Pancreas (tissue), 10 donors: Measurements from ENCODE around the gene SLC38A7. TPM values are rescaled to one million over a fixed set of nuclear protein-coding genes. Genes with fewer than 3 reads are reported as not detected.

Experiments used
- ATAC-seq, 4 donors: fragments of 200-7000 bp; cut with Tn5 transposase; one replicate each; pipeline versions ENCODE4 v1.8.0 to v1.9.1; 2020; ENCODE audit warnings: mild to moderate bottlenecking in 4 of 4, moderate library complexity in 4 of 4
- DNase-seq, 6 donors: peaks; one replicate each; pipeline ENCODE4 v3.0.0-alpha.2; 2020
- FAIRE-seq: peaks from 2 replicates; lab custom pipeline; 2012; peaks lifted over from hg19 to GRCh38; lab: Jason Lieb, UNC
- H3K27ac ChIP-seq, 4 donors: fragments of 200-600 bp; sonication (generic); 1 replicate in 3 of 4; 2 replicates in 1 of 4; pipeline versions ENCODE4 v1.5.0 to v1.8.0; 2020
- H3K27me3 ChIP-seq, 4 donors: fragments of 200-600 bp; one replicate each; pipeline ENCODE4 v1.8.0; 2021
- H3K36me3 ChIP-seq, 3 donors: fragments of 200-600 bp; sonication (generic) in 1 of 3; one replicate each; pipeline versions ENCODE4 v1.5.0 to v1.8.0; 2020 to 2021
- H3K4me1 ChIP-seq, 3 donors: fragments of 200-600 bp; one replicate each; pipeline ENCODE4 v1.8.0; 2021
- H3K4me3 ChIP-seq, 4 donors: fragments of 200-600 bp; sonication (generic) in 2 of 4; one replicate each; pipeline versions ENCODE4 v1.5.0 to v1.8.0; 2020 to 2021
- H3K9me3 ChIP-seq, 4 donors: fragments of 200-600 bp; one replicate each; pipeline ENCODE4 v1.8.0; 2021
- whole genome bisulfite sequencing, 2 donors: extraction: QIAGEN DNeasy Blood & Tissue Kit; methylation state at CpG; one replicate each; pipeline ENCODE4 v1.1.7; 2013; 5-methylcytosine and 5-hydroxymethylcytosine counted together
- intact Hi-C, 3 donors: fragments of 100-400 bp; cut with DNase I; formaldehyde crosslinking; loops; one replicate each; pipeline versions ENCODE4 v1.11.1 to v1.14.2; 2022
- polyA plus RNA-seq, 2 donors: library from polyadenylated mRNA; stranded (reverse); fragments of 200-250 nt; gene quantifications; one replicate each; pipeline ENCODE4 v1.2.3, GENCODE V29; 2013
- total RNA-seq, 6 donors: library from RNA; stranded (reverse); fragmentation: NEBNext Ultra II Directional in 4 of 6; extraction: Animal tissue kit (Norgen Biotek cat#: 25700) in 4 of 6; gene quantifications; one replicate each; pipeline versions ENCODE4 v1.2.1 to v1.2.4, GENCODE V29; 2021 to 2023
- TF ChIP-seq, protein P1 (sequence below), 4 donors: fragments of 200-600 bp; sonication (generic) in 3 of 4; IDR thresholded peaks; one replicate each; pipeline versions ENCODE4 v1.5.0 to v1.8.0; 2021; ENCODE audit warnings: antibody characterized with exemption in 4 of 4
- donor health status: healthy with polysubstance abuse.
- donor health status: DM: no; HTN: no; CAD: no; lungs with moderate emphysema.
- donor health status: DM: no; HTN: no; CAD: no.
- donor health status: control.
- donor health status: control.
- donor health status: Bipolar disorder and iron deficiency.
- donor health status: DM: yes; HTN: yes; CAD: no.
- donor health status: DM: no; HTN: no; CAD: no.
- donor health status: DM: no; HTN: no; CAD: no.
- donor health status: DM: yes; HTN: yes; CAD: no.

The SLC38A7 gene
- total and polyA plus RNA-seq, 8 donors = 3.0 to 11.3 (median 5.8) TPM

DNA sequence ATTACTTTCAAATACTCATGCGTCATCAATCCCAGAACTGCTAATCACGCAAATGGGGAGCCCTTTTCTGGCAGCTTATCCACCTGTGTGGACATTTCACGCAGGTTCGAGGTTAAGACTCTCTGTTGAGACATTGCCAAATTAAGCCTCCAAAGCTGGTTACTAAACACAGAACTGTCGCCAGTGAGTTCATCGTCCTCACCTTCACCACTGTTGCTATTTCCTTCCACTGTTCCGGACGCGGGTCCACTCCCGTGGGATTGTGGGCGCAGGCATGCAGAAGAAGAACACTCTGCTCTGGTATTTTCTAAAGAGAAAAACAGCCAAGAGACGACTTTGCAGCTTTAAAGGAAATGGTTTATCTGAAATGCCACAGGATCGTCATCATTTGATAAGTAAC lies 33.4 kb upstream of the SLC38A7 start:
- H3K36me3 ChIP-seq = peaks cover 4 to 68% (median 25%) of the 10 kb centered on the region in 3 donors
- DNase-seq (no peak), FAIRE-seq (no peak), ATAC-seq (no peak)
- whole genome bisulfite sequencing, 2 donors = 90% methylated on average over 13 of the region's 13 CpGs
- no peak overlapping the region for H3K27ac ChIP-seq
- no peak overlapping the region for H3K4me3 ChIP-seq
- TF ChIP-seq, protein P1, sequence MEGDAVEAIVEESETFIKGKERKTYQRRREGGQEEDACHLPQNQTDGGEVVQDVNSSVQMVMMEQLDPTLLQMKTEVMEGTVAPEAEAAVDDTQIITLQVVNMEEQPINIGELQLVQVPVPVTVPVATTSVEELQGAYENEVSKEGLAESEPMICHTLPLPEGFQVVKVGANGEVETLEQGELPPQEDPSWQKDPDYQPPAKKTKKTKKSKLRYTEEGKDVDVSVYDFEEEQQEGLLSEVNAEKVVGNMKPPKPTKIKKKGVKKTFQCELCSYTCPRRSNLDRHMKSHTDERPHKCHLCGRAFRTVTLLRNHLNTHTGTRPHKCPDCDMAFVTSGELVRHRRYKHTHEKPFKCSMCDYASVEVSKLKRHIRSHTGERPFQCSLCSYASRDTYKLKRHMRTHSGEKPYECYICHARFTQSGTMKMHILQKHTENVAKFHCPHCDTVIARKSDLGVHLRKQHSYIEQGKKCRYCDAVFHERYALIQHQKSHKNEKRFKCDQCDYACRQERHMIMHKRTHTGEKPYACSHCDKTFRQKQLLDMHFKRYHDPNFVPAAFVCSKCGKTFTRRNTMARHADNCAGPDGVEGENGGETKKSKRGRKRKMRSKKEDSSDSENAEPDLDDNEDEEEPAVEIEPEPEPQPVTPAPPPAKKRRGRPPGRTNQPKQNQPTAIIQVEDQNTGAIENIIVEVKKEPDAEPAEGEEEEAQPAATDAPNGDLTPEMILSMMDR (IDR thresholded peaks at IDR 0.05) = no peak
- no peaks in the 10 kb centered on the region for H3K27me3 ChIP-seq
- intact Hi-C loops = no loop called here
- no peaks in the 10 kb centered on the region for H3K9me3 ChIP-seq
- H3K4me1 ChIP-seq = no peaks in the 10 kb centered on the region

DNA sequence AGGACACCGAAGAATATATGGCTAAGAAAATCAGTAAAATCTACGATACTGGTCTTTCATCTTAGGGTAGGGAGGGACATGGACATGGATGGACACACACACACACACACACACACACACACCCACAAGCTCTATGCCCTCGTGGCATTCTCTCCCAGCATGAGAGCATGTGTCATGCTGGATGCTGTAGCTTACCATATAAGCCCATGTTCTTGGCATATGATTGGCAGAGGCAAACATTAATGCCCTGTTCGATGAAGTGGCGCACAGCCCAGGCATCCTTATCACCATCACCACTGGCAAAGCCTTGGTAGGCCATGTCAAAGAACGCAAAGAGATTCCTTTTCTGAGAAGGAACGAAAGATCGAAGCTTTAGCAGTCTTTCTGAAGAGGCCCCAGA lies 31.9 kb upstream of the SLC38A7 start:
- TF ChIP-seq, protein P1 (IDR thresholded peaks at IDR 0.05) = no peak
- Histone ChIP-seq H3K9me3 (no peaks in the 10 kb centered on the region), H3K36me3 (peaks cover 4 to 75% (median 24%) of the 10 kb centered on the region in 3 donors), H3K4me1 (no peaks in the 10 kb centered on the region), H3K27ac (no peak overlapping the region), H3K4me3 (no peak overlapping the region), H3K27me3 (no peaks in the 10 kb centered on the region)
- no peak for DNase-seq
- no peak for FAIRE-seq
- intact Hi-C loops = no loop called here
- no peak for ATAC-seq
- 90 to 94% methylated on average over 8 of the region's 8 CpGs for WGBS, 2 donors

- no peak for ATAC-seq
- no peak overlapping the region for H3K4me3 ChIP-seq
- H3K9me3 ChIP-seq = no peaks in the 10 kb centered on the region
- WGBS, 2 donors = 88 to 92% methylated on average over 1 of the region's 1 CpG
- TF ChIP-seq, protein P1 (IDR thresholded peaks at IDR 0.05) = no peak
- no peaks in the 10 kb centered on the region for H3K4me1 ChIP-seq
- FAIRE-seq = no peak
- H3K36me3 ChIP-seq = peaks cover 4 to 58% (median 19%) of the 10 kb centered on the region in 3 donors
- DNase-seq = no peak
- H3K27ac ChIP-seq = no peak overlapping the region
- H3K27me3 ChIP-seq = no peaks in the 10 kb centered on the region
- intact Hi-C loops = no loop called here
Observed at GRCh38 chr16:58713742-58714141, 29.2 kb upstream of the SLC38A7 start.

DNA sequence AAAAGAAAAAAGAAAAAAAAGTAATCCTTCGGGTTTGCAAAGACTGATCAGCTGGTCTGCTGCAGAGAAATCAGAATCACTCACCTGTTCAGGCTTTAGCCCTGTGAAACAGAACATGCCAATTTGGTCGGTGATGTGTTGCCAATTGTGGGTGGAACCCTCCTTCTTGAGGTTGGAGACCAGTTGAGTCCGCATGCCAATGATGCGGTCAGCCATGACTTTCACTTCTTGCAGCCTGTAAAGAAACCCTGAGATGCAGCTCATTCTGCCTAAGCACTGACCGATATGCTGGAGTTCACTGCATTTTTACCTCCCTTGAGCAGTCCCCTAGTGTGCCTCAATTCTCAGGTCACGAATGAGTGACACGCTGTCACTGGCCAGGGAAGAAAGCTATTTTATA lies 24.8 kb upstream of the SLC38A7 start:
- Histone ChIP-seq H3K27me3 (no peaks in the 10 kb centered on the region), H3K4me1 (no peaks in the 10 kb centered on the region), H3K4me3 (no peak overlapping the region), H3K36me3 (peaks cover 0 to 23% (median 8%) of the 10 kb centered on the region in 3 donors), H3K9me3 (no peaks in the 10 kb centered on the region), H3K27ac (no peak overlapping the region)
- TF ChIP-seq, protein P1 (IDR thresholded peaks at IDR 0.05) = no peak
- no peak for ATAC-seq
- intact Hi-C loops = no loop called here
- 95 to 98% methylated on average over 7 of the region's 7 CpGs for WGBS, 2 donors
- no peak for FAIRE-seq
- DNase-seq = no peak

GRCh38 chr16:58699151-58699550 lies 14.6 kb upstream of the SLC38A7 start:
- no peaks in the 10 kb centered on the region for H3K36me3 ChIP-seq
- no peak overlapping the region for H3K27ac ChIP-seq
- TF ChIP-seq, protein P1 (IDR thresholded peaks at IDR 0.05) = no peak
- no peaks in the 10 kb centered on the region for H3K4me1 ChIP-seq
- 74 to 81% methylated on average over 4 of the region's 4 CpGs for WGBS, 2 donors
- FAIRE-seq = no peak
- no peak for ATAC-seq
- no peaks in the 10 kb centered on the region for H3K27me3 ChIP-seq
- no peak overlapping the region for H3K4me3 ChIP-seq
- DNase-seq = no peak
- no peaks in the 10 kb centered on the region for H3K9me3 ChIP-seq
- intact Hi-C loops = no loop called here
